Measurements from ENCODE around the gene GPI. TPM values are rescaled to one million over a fixed set of nuclear protein-coding genes. Genes with fewer than 3 reads are reported as not detected.

Gene GPI
- total and polyA plus RNA-seq, 9 of the 15 experiments (the other 6 are each of a cell fraction or from before 2014, with no cell fraction given) = 88.3 to 358 (median 122) TPM

DNA sequence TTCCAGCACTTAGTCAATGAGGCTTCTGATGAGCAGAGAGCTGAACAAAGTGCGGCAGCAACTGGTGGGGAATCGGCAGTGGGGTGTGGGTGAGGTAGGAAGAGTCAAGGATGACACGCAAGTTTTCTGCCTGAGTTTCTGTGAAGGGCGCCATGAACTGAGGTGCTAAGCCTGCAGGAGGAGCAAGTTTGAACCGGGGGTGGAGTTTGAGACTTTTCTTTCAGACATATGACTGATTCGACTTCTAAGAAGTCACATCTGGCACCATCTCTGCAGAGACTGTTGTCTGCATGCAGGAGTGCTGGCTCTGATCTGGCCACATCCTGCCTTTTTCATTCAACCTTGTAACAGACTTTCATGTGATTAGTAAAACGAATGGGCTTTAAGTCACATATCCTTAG, 14.8 kb upstream of the GPI start:
- BruUV-seq (replicated peaks) = no TSS peak
- WGBS (ENCODE audit: insufficient coverage, low coverage, missing lambda C conversion rate) = 67% methylated on average over 7 of the region's 7 CpGs
- POLR2A ChIA-PET = interaction anchor here (0.7 to 1.1 kb wide), 2 partner anchors 9 to 221 kb away, joined by 3 to 4 read pairs; no protein-coding TSS in a partner anchor

More for the DNA sequence above, 14.8 kb upstream of the GPI start:
- Histone ChIP-seq H3K4me1 (replicated peaks in 1 of 2; ENCODE audit: control insufficient read depth in 2 of 2, insufficient read depth in 2 of 2, low read length in 2 of 2) (peaks cover 0 to 3% of the 10 kb centered on the region in 2 experiments; a peak in 2 of 5 replicates), H3K27ac (ENCODE audit: extremely low read depth, low read depth, low read length) (no peak overlapping the region), H3K9me3 (replicated peaks; ENCODE audit: control insufficient read depth, insufficient read depth, low read depth, low read length) (no peaks in the 10 kb centered on the region; the same call in 1 of the 2 replicates), H2AFZ (ENCODE audit: low read depth, low read length) (no peak overlapping the region), H4K20me1 (replicated peaks; ENCODE audit: control insufficient read depth, insufficient read depth, low read length) (no peaks in the 10 kb centered on the region), H3K4me3 (no peak overlapping the region), H3K27me3 (ENCODE audit: control insufficient read depth in 2 of 2, insufficient read depth in 2 of 2, low read length in 2 of 2) (no peaks in the 10 kb centered on the region), H3K9ac (ENCODE audit: insufficient read depth in 1 of 2, low read depth in 2 of 2, low read length in 2 of 2) (no peak overlapping the region), H3K79me2 (ENCODE audit: control insufficient read depth, insufficient read depth, low read length) (no peaks in the 10 kb centered on the region), H3K4me2 (ENCODE audit: insufficient read depth, low read length) (no peak overlapping the region), H3K36me3 (ENCODE audit: control insufficient read depth, insufficient read depth, low read length) (peaks cover 33% of the 10 kb centered on the region; the same call in 2 of the 3 replicates), H3K9me1 (ENCODE audit: control insufficient read depth, insufficient read depth, low read length) (no peaks in the 10 kb centered on the region)
- ATAC-seq (no peak), FAIRE-seq (no peak), DNase-seq (ENCODE audit: extremely low read depth in 1 of 4, low spot score in 3 of 4) (no peak)
- in situ Hi-C loops (cut with MboI) = no loop called here
- intact Hi-C loops (cut with micrococcal nuclease) = loop anchor here (10.0 kb wide), 1 partner anchor 155 kb away; no protein-coding TSS in a partner anchor
- CTCF ChIA-PET (ENCODE audit: low intra/inter-chr PET ratio) = no interaction called here
- no peak for TF ChIP-seq TFAM (CRISPR knock-in tag; conservative IDR thresholded peaks at IDR 0.05)
- no peak for TF ChIP-seq SREBF1 (IDR thresholded peaks at IDR 0.05; ENCODE audit: borderline replicate concordance, low read depth, low read length)
- TF ChIP-seq, protein P1, sequence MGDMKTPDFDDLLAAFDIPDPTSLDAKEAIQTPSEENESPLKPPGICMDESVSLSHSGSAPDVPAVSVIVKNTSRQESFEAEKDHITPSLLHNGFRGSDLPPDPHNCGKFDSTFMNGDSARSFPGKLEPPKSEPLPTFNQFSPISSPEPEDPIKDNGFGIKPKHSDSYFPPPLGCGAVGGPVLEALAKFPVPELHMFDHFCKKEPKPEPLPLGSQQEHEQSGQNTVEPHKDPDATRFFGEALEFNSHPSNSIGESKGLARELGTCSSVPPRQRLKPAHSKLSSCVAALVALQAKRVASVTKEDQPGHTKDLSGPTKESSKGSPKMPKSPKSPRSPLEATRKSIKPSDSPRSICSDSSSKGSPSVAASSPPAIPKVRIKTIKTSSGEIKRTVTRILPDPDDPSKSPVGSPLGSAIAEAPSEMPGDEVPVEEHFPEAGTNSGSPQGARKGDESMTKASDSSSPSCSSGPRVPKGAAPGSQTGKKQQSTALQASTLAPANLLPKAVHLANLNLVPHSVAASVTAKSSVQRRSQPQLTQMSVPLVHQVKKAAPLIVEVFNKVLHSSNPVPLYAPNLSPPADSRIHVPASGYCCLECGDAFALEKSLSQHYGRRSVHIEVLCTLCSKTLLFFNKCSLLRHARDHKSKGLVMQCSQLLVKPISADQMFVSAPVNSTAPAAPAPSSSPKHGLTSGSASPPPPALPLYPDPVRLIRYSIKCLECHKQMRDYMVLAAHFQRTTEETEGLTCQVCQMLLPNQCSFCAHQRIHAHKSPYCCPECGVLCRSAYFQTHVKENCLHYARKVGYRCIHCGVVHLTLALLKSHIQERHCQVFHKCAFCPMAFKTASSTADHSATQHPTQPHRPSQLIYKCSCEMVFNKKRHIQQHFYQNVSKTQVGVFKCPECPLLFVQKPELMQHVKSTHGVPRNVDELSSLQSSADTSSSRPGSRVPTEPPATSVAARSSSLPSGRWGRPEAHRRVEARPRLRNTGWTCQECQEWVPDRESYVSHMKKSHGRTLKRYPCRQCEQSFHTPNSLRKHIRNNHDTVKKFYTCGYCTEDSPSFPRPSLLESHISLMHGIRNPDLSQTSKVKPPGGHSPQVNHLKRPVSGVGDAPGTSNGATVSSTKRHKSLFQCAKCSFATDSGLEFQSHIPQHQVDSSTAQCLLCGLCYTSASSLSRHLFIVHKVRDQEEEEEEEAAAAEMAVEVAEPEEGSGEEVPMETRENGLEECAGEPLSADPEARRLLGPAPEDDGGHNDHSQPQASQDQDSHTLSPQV (IDR thresholded peaks at IDR 0.05) = no peak
- no peak for TF ChIP-seq C11orf30 (IDR thresholded peaks at IDR 0.05; ENCODE audit: low read depth)
- TF ChIP-seq BRD9 (IDR thresholded peaks at IDR 0.05; ENCODE audit: low read depth, partially characterized antibody) = no peak
- TF ChIP-seq NR2F6 (CRISPR knock-in tag; IDR thresholded peaks at IDR 0.05) = no peak
- TF ChIP-seq HCFC1 (IDR thresholded peaks at IDR 0.05; ENCODE audit: low read depth, low read length) = no peak
- TF ChIP-seq ZNF347 (CRISPR knock-in tag; IDR thresholded peaks at IDR 0.05; ENCODE audit: low read depth) = no peak
- TF ChIP-seq ZNF121 (CRISPR knock-in tag; conservative IDR thresholded peaks at IDR 0.05) = no peak
- TF ChIP-seq ATF3 (IDR thresholded peaks at IDR 0.05) = no peak
- TF ChIP-seq ATF3 (CRISPR knock-in tag; conservative IDR thresholded peaks at IDR 0.05) = no peak
- TF ChIP-seq SLC30A9 (CRISPR knock-in tag; IDR thresholded peaks at IDR 0.05) = no peak
- no peak for TF ChIP-seq PTBP1 (IDR thresholded peaks at IDR 0.05; ENCODE audit: low read depth, low read length)
- no peak for TF ChIP-seq CHCHD3 (CRISPR knock-in tag; IDR thresholded peaks at IDR 0.05)
- no peak for TF ChIP-seq RBM39 (optimal IDR thresholded peaks at IDR 0.05; ENCODE audit: low read depth, low read length)
- no peak for TF ChIP-seq ZNF282 (CRISPR knock-in tag; IDR thresholded peaks at IDR 0.05)
- TF ChIP-seq ZBTB2 (IDR thresholded peaks at IDR 0.05) = no peak
- TF ChIP-seq TSC22D4 (tag; IDR thresholded peaks at IDR 0.05) = no peak

Data from K562 (cell line).